Epithelial cell of proximal tubule (primary cell): Measurements from ENCODE around the gene KRT16. TPM values are rescaled to one million over a fixed set of nuclear protein-coding genes. Genes with fewer than 3 reads are reported as not detected.

Experiments used
- DNase-seq: peaks from one replicate; pipeline ENCODE4 v3.0.0-alpha.2; 2011; ENCODE audit warnings: low read depth
- H3K4me3 ChIP-seq: 2 replicates; pipeline ENCODE4 v1.5.1; 2011; ENCODE audit warnings: low read depth, mild to moderate bottlenecking, low read length
- total RNA-seq: library from RNA; depleted of rRNA; stranded (reverse); fragments of >200 nt; gene quantifications from 2 replicates; pipeline ENCODE4 v1.2.3, GENCODE V29; 2015
- TF ChIP-seq, protein P1 (sequence below): conservative IDR thresholded peaks from 2 replicates; pipeline ENCODE4 v1.5.1; 2012; ENCODE audit warnings: low read depth, mild to moderate bottlenecking, low read length

Gene KRT16
- total RNA-seq, 1 donor from 2014 or later = 4.3 TPM

DNA sequence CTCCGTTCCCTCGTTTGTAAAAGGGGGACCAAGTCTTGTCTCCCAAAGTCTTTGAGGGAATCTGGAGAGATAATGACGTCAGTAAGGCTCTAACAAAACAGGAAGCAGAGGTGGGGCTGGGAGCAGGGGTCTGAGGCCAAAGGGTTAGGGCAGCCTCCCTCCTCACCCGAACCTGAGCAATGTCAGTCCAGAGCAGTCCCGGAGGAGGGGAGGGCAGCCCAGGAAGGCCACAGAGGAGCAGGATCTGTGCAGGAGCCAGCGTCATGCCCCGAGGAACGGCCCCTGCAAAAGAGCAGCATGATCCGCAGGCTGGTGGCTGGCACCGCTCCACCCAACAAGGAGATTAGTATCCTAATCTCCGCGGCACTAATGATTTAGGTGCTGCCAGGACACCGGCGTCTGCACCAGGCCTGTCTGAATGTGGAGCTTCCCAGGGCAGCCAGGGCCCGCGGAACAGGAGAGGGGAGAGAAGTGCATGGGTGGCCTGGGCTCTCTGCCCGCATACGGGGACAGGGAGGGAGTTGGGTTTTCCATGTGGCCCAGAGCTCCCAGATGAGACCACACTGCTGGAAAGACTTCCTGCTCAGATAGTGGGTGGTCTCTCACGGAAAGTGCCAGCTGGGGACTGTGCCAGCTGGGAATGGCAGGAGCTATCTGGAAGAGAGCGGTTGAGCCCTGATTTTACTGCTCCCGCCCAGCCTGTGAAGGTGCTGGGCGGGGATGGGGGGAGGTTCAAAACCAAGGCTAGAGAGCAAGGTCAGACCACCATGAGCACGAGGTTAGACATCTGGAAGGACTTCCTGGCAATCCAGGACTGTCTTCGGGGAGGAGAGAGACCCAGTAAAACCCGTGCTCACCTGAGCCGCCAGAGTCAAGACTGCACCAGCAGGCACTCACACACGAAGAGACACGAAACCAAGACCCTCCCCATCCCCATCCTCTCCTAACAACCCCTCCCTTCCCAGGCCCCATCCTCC, 22.8 kb upstream of the KRT16 start:
- TF ChIP-seq, protein P1, sequence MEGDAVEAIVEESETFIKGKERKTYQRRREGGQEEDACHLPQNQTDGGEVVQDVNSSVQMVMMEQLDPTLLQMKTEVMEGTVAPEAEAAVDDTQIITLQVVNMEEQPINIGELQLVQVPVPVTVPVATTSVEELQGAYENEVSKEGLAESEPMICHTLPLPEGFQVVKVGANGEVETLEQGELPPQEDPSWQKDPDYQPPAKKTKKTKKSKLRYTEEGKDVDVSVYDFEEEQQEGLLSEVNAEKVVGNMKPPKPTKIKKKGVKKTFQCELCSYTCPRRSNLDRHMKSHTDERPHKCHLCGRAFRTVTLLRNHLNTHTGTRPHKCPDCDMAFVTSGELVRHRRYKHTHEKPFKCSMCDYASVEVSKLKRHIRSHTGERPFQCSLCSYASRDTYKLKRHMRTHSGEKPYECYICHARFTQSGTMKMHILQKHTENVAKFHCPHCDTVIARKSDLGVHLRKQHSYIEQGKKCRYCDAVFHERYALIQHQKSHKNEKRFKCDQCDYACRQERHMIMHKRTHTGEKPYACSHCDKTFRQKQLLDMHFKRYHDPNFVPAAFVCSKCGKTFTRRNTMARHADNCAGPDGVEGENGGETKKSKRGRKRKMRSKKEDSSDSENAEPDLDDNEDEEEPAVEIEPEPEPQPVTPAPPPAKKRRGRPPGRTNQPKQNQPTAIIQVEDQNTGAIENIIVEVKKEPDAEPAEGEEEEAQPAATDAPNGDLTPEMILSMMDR = no peak
- DNase-seq = no peak
- no peak overlapping the region for H3K4me3 ChIP-seq

DNA sequence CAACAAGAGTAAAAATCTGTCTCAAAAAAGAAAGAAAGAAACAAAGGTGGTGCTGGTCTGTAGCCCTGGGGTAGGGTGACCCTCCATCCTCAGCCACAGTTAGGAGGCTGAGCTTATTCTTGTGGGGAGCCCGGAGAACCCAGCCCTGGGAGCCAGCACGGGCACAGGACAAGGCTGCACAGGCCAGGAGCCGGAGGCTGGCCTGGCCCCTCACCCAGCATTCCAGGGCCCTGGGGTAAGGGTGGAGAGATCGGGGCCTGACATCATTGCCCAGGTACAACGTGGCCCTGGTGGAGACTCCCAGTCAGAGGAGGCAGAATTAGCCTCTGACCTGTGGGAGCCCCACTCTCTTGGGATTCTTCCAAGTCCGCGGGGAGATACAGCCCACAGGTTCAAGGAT, 22.1 kb upstream of the KRT16 start:
- TF ChIP-seq, protein P1 = no peak
- H3K4me3 ChIP-seq = no peak overlapping the region
- DNase-seq = no peak

DNA sequence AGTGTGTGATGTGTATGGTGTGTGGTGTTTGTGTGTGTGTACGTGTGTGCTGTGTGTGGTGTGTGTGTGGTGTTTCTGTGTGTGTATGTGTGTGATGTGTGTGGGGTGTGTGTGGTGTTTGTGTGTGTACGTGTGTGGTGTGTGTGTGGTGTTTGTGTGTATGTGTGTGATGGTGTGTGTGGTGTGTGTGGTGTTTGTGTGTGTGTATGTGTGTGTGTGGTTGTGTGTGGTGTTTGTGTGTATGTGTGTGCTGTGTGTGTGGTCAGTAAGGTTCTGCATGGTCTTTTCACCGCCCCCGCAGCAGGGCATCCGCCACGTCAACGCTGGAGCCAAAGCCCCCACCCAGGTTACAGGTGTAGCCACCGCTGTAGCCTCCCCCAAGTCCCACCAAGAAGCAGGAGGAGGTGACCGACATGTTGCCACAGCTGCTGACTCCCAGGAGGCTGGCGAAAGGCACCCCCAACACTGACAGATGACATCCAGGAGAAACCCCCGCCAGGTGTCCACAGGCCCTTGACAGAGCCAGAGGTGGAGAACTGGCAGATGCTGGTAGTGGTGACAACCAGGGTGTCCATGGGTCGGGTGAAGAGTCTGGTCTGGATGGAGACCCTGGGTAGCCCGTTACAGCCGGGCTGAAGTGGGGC, 21.1 kb upstream of the KRT16 start:
- TF ChIP-seq, protein P1 = no peak

DNA sequence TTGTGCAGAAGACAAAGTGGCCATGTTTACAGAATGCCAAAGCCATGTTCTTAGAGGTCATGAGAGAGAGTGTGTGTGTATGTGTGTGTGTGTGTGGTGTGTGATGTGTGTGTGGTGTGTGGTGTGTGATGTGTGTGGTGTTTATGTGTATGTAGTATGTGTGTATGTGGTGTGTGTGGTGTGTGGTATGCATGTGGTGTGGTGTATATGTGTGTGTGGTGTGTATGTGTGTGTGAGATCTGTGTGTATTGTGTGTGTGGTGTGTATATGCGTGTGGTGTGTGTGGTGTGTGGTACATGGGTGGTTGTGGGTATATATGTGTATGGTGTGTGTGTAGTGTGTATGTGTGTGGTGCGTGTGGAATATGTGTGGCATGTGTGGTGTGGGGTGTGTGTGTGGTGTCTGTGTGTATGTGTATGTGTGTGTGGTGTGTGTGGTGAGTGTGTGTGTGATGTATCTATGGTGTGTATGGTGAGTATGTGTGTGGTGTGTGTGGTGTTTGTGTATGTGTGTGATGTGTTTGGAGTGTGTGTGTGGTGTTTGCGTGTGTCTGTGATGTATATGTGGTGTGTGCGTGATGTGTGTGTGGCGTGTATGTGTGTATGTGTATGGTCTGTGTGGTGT, 20.0 kb upstream of the KRT16 start:
- H3K4me3 ChIP-seq = no peak overlapping the region
- DNase-seq = no peak
- TF ChIP-seq, protein P1 = no peak

More for the DNA sequence above, 21.1 kb upstream of the KRT16 start:
- no peak for DNase-seq
- no peak overlapping the region for H3K4me3 ChIP-seq

DNA sequence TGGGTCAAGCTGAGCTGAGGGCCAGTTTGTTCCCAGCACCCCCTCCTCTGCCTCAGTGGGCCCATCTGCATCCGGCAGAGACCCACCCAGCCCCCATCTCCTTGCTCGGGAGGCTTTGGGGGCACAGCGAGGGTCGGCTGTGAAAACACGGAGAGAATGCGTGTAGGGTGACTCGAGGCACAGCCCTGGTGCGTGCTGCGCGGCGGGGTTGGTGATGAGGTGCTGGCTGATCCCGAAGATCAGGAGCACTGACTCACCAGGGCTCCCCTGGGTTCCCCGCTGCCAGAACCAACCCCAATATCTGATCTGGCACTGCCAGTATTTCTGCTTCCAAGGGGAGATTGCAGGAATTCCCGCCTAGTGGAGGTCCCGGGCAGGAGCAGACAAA, 19.3 kb upstream of the KRT16 start:
- TF ChIP-seq, protein P1 = no peak
- H3K4me3 ChIP-seq = no peak overlapping the region
- no peak for DNase-seq

DNA sequence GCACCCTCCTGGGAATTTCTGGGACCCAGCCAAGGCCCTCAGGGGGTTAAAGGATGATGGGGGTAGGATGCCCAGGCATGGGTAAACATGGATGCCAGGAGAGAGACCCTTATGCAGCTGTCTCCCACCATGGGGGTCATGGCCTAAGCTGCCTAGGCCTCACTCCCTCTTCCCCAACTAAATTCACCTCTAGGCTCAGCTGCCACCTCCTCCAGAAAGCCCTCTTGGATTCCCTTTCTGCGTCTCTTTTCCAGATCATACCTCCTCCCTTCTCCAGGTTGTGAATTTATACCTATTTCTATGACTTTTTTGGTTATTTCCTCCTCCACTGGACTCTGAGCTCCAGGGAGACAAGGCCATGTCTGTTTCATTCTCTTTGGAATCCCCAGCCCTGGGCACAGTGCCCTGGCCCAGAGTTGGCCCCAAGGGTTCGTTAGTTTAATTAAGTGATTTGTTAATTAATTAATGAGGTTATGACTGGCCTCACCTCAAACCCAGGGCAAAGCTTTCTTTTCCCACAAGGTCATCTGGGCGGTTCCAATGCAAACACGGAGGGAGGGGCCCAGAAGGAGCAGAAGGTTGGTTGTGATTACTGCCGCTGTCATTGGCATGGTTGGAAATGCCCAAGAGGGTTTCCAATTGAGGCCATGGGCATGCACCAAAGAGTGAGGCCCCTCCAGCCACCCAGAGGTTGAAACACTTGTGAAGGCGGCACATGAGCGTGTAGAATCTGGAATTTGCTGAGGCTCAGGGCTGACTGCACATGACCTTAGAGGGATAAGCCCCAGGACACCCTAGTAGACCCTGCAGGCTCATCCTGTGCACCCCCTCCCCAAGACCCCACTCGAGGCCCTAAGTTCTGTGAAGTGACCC, 18.7 kb upstream of the KRT16 start:
- no peak for DNase-seq
- TF ChIP-seq, protein P1 = no peak
- H3K4me3 ChIP-seq = no peak overlapping the region
